ENCODE measurements around the gene KLHL30. TPM values are rescaled to one million over a fixed set of nuclear protein-coding genes. Genes with fewer than 3 reads are reported as not detected.

KLHL30 gene
- total and polyA plus RNA-seq, 2 experiments from 2014 or later, result 0.07 TPM; not detected in 1

GRCh38 chr2:238169708-238170251 lies 31.3 kb downstream of the KLHL30 start:
- Histone ChIP-seq H3K4me2 (no peak overlapping the region), H3K36me3 (ENCODE audit: insufficient read depth) (no peaks in the 10 kb centered on the region), H3K9me2 (ENCODE audit: insufficient read depth) (no peaks in the 10 kb centered on the region), H3K27me3 (ENCODE audit: insufficient read depth) (peaks cover 5% of the 10 kb centered on the region; the same call in 1 of the 2 replicates), H3F3A (replicated peaks; ENCODE audit: low read depth) (no peaks in the 10 kb centered on the region), H2AFZ (no peak overlapping the region), H3K79me2 (replicated peaks; ENCODE audit: insufficient read depth) (no peaks in the 10 kb centered on the region), H3K27ac (ENCODE audit: low read depth) (no peak overlapping the region), H3K4me3 (no peak overlapping the region), H4K20me1 (replicated peaks; ENCODE audit: insufficient read depth) (no peaks in the 10 kb centered on the region; the same call in 1 of the 2 replicates), H3K4me1 (ENCODE audit: insufficient read depth) (no peaks in the 10 kb centered on the region)
- Mint-ChIP-seq H3K36me3 (ENCODE audit: low read depth) (peaks cover 34% of the 10 kb centered on the region), H3K4me3 (no peak overlapping the region), H3K27me3 (ENCODE audit: insufficient read depth, low read depth, poor library complexity) (peaks cover 12% of the 10 kb centered on the region), H3K27ac (0 out of 2 replicates have a peak overlapping the region, but pooled peaks have one; percentile 4), H3K4me1 (no peaks in the 10 kb centered on the region), H3K9me3 (no peaks in the 10 kb centered on the region)
- ATAC-seq (no peak), DNase-seq (ENCODE audit: low spot score) (no peak)
- TF ChIP-seq CREB1 (CRISPR knock-in tag; IDR thresholded peaks at IDR 0.05; ENCODE audit: low read depth) (no peak), NANOG (IDR thresholded peaks at IDR 0.05; ENCODE audit: borderline replicate concordance) (no peak), ETS1 (IDR thresholded peaks at IDR 0.05) (no peak), REST (IDR thresholded peaks at IDR 0.05; ENCODE audit: unreplicated experiment) (no peak), ZNF462 (CRISPR knock-in tag; IDR thresholded peaks at IDR 0.05) (no peak), JUNB (IDR thresholded peaks at IDR 0.05; ENCODE audit: unreplicated experiment) (no peak), POLR2AphosphoS5 (IDR thresholded peaks at IDR 0.05; ENCODE audit: low read depth) (no peak), CTCF (conservative IDR thresholded peaks at IDR 0.05; ENCODE audit: low read depth in 2 of 2) (no peak), EZH2phosphoT487 (IDR thresholded peaks at IDR 0.05; ENCODE audit: unreplicated experiment) (no peak), ZNF114 (CRISPR knock-in tag; IDR thresholded peaks at IDR 0.05) (no peak), EZH2 (IDR thresholded peaks at IDR 0.05; ENCODE audit: low read depth, unreplicated experiment) (no peak), ZNF331 (CRISPR knock-in tag; IDR thresholded peaks at IDR 0.05; ENCODE audit: low read depth) (no peak), STAT1 (IDR thresholded peaks at IDR 0.05; ENCODE audit: unreplicated experiment) (no peak)
